Panc1 (cell line): Measurements from ENCODE around the gene TPSG1. TPM values are rescaled to one million over a fixed set of nuclear protein-coding genes. Genes with fewer than 3 reads are reported as not detected.

Source experiments
- ATAC-seq: fragments of 200-7000 bp; cut with Tn5 transposase; 2 replicates; pipeline ENCODE4 v1.9.1; 2020; ENCODE audit warnings: mild to moderate bottlenecking, moderate library complexity
- BruUV-seq: library from RNA; stranded (reverse); fragments of 400-500 nt; replicated peaks from 2 replicates; lab custom pipeline; 2021; lab: Mats Ljungman, UMichigan
- CTCF ChIA-PET: fragments of 300-600 bp; sonication (Branson Sonifier 250); formaldehyde crosslinking; loops from one replicate; lab custom pipeline; 2022; ENCODE audit warnings: antibody characterized with exemption; lab: Charles Lee
- POLR2A ChIA-PET: fragments of 300-600 bp; sonication (Branson Sonifier 250); formaldehyde crosslinking; loops from one replicate; lab custom pipeline; 2022; ENCODE audit warnings: antibody characterized with exemption; lab: Charles Lee
- DNase-seq: peaks from one replicate; pipeline ENCODE4 v3.0.0-alpha.2; 2010; ENCODE audit warnings: low read depth, low spot score
- H3K27ac ChIP-seq: 2 replicates; pipeline ENCODE4 v1.5.1; 2011; ENCODE audit warnings: mild to moderate bottlenecking, low read length, inconsistent platforms
- H3K27me3 ChIP-seq: fragments of 200-500 bp; sonication (Bioruptor generic); 2 replicates; pipeline ENCODE4 v1.6.0; 2014; ENCODE audit warnings: low read length, inconsistent platforms; ENCODE audit not compliant: control insufficient read depth, insufficient read depth
- H3K36me3 ChIP-seq: fragments of 200-500 bp; sonication (Bioruptor generic); 2 replicates; pipeline ENCODE4 v1.5.1; 2014; ENCODE audit warnings: inconsistent platforms, mild to moderate bottlenecking, low read length, moderate library complexity; ENCODE audit not compliant: control insufficient read depth, insufficient read depth
- H3K4me1 ChIP-seq: 2 replicates; pipeline ENCODE4 v1.5.1; 2011; ENCODE audit warnings: inconsistent platforms, mild to moderate bottlenecking, low read length, moderate library complexity; ENCODE audit not compliant: control insufficient read depth, insufficient read depth
- H3K4me3 ChIP-seq, 2 experiments: 2 replicates each; pipeline ENCODE4 v1.5.1; 2011 to 2012; ENCODE audit warnings: low read depth in 2 of 2, low read length in 2 of 2, mild to moderate bottlenecking in 2 of 2, inconsistent platforms in 1 of 2, moderate library complexity in 1 of 2
- H3K9me3 ChIP-seq: fragments of 200-500 bp; sonication (Bioruptor generic); 2 replicates; pipeline ENCODE4 v1.5.1; 2014; ENCODE audit warnings: low read depth, mild to moderate bottlenecking, inconsistent platforms, low read length, moderate library complexity; ENCODE audit not compliant: control insufficient read depth, insufficient read depth
- POLR2AphosphoS5 ChIP-seq: IDR thresholded peaks from 2 replicates; pipeline ENCODE4 v1.6.1; 2012; ENCODE audit warnings: mild to moderate bottlenecking, low read depth, low read length, moderate library complexity
- SIN3A ChIP-seq: IDR thresholded peaks from 2 replicates; pipeline ENCODE4 v1.6.1; 2012; ENCODE audit warnings: low read depth, mild to moderate bottlenecking, low read length, moderate library complexity, borderline replicate concordance; ENCODE audit not compliant: insufficient read depth
- TCF7L2 ChIP-seq: IDR thresholded peaks from 2 replicates; pipeline ENCODE4 v1.6.1; 2011; ENCODE audit warnings: mild to moderate bottlenecking, low read depth, low read length, inconsistent platforms
- in situ Hi-C: cut with HindIII; loops from 2 replicates; pipeline ENCODE4 v1.10.0; 2016; ENCODE audit warnings: low sequenced_read_pairs, low pct_unique_long_range_greater_than_20kb
- intact Hi-C: fragments of 100-400 bp; cut with micrococcal nuclease; formaldehyde crosslinking; loops from one replicate; pipeline ENCODE4 v1.10.0; 2022; ENCODE audit not compliant: unreplicated experiment
- total RNA-seq: library from RNA; stranded (reverse); gene quantifications from one replicate; pipeline ENCODE4 v1.2.1, GENCODE V29; 2021; ENCODE audit not compliant: unreplicated experiment
- TF ChIP-seq, protein P1 (sequence below), 2 experiments: IDR thresholded peaks; 2 replicates each; pipeline ENCODE4 v1.6.1; 2011 to 2012; ENCODE audit warnings: low read depth in 2 of 2, control low read depth in 1 of 2, low read length in 1 of 2, mild to moderate bottlenecking in 1 of 2, moderate library complexity in 1 of 2; ENCODE audit not compliant: insufficient read depth in 1 of 2
- TF ChIP-seq, protein P2 (sequence below): fragments of 450-650 bp; IDR thresholded peaks from 2 replicates; pipeline ENCODE4 v1.5.1; 2017; ENCODE audit warnings: mild to moderate bottlenecking

The TPSG1 gene
- total RNA-seq, 1 experiment from 2014 or later, result 4.6 TPM

DNA sequence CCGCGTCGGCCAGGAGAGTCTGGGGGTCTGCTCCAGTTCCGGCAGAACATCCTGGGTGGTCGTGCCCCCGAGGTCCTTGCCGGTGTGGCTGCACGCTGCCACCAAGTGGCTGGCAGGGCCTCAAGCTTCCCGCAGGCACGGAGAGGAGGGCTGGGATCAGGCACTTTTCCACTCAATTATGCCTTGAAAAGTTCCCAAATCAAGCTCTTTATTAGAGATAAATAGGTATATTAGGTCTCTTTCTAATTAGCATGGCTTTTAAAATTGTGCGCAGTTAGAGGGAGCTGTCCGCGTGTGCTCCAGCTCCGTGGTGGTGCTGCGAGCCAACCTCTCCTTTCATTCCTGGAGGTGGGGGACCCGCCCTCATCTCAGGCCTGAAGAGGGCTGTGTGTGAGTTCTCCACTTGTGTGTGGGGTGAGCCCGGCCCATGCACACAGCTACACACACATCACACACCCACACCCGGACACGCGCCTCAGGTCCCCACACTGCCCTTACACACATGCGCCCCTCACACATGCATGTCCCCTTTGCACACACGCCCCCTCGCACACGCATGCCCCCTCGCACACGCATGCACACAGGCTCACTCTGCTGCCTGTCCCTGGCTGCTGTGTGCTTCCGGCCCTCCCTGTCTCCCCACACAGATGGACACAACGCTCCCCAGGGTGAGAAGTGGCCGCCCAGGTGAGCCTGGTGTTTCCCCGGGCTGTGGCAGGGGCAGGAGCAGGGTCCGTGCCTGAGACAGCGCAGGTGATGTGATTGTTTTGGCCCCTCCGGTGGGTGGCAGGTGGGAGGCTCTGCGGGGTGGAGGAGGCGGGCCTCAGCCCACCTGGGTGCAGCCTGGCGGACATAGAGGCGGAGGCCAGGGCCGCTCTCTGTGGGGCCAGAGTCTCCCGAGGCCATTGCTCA, 43.4 kb downstream of the TPSG1 start:
- Histone ChIP-seq H3K36me3 (no peaks in the 10 kb centered on the region), H3K27ac (peak overlapping the region; percentile 48), H3K4me3 (no peak overlapping the region), H3K9me3 (no peaks in the 10 kb centered on the region), H3K4me1 (peaks cover 38% of the 10 kb centered on the region), H3K27me3 (no peaks in the 10 kb centered on the region)
- no TSS peak for BruUV-seq
- DNase-seq (no peak), ATAC-seq (peak; percentile 53)
- intact Hi-C loops (no loop called here), in situ Hi-C loops (no loop called here)
- TF ChIP-seq, protein P1, sequence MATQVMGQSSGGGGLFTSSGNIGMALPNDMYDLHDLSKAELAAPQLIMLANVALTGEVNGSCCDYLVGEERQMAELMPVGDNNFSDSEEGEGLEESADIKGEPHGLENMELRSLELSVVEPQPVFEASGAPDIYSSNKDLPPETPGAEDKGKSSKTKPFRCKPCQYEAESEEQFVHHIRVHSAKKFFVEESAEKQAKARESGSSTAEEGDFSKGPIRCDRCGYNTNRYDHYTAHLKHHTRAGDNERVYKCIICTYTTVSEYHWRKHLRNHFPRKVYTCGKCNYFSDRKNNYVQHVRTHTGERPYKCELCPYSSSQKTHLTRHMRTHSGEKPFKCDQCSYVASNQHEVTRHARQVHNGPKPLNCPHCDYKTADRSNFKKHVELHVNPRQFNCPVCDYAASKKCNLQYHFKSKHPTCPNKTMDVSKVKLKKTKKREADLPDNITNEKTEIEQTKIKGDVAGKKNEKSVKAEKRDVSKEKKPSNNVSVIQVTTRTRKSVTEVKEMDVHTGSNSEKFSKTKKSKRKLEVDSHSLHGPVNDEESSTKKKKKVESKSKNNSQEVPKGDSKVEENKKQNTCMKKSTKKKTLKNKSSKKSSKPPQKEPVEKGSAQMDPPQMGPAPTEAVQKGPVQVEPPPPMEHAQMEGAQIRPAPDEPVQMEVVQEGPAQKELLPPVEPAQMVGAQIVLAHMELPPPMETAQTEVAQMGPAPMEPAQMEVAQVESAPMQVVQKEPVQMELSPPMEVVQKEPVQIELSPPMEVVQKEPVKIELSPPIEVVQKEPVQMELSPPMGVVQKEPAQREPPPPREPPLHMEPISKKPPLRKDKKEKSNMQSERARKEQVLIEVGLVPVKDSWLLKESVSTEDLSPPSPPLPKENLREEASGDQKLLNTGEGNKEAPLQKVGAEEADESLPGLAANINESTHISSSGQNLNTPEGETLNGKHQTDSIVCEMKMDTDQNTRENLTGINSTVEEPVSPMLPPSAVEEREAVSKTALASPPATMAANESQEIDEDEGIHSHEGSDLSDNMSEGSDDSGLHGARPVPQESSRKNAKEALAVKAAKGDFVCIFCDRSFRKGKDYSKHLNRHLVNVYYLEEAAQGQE (IDR thresholded peaks at IDR 0.05; ENCODE audit: insufficient read depth in 1 of 2, low read depth in 2 of 2, low read length in 1 of 2), result no peak
- TF ChIP-seq, protein P2, sequence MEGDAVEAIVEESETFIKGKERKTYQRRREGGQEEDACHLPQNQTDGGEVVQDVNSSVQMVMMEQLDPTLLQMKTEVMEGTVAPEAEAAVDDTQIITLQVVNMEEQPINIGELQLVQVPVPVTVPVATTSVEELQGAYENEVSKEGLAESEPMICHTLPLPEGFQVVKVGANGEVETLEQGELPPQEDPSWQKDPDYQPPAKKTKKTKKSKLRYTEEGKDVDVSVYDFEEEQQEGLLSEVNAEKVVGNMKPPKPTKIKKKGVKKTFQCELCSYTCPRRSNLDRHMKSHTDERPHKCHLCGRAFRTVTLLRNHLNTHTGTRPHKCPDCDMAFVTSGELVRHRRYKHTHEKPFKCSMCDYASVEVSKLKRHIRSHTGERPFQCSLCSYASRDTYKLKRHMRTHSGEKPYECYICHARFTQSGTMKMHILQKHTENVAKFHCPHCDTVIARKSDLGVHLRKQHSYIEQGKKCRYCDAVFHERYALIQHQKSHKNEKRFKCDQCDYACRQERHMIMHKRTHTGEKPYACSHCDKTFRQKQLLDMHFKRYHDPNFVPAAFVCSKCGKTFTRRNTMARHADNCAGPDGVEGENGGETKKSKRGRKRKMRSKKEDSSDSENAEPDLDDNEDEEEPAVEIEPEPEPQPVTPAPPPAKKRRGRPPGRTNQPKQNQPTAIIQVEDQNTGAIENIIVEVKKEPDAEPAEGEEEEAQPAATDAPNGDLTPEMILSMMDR, result peak; percentile 85
- no peak for TF ChIP-seq SIN3A
- no peak for TF ChIP-seq TCF7L2
- TF ChIP-seq POLR2AphosphoS5, result no peak
- ChIA-PET CTCF (interaction anchor here (1.1 to 1.2 kb wide), 2 partner anchors 10 to 18 kb away, joined by 3 to 4 read pairs; no protein-coding TSS in a partner anchor), POLR2A (interaction anchor here (1.3 kb wide), 1 partner anchor 22 kb away, joined by 3 read pairs; no protein-coding TSS in a partner anchor)

DNA sequence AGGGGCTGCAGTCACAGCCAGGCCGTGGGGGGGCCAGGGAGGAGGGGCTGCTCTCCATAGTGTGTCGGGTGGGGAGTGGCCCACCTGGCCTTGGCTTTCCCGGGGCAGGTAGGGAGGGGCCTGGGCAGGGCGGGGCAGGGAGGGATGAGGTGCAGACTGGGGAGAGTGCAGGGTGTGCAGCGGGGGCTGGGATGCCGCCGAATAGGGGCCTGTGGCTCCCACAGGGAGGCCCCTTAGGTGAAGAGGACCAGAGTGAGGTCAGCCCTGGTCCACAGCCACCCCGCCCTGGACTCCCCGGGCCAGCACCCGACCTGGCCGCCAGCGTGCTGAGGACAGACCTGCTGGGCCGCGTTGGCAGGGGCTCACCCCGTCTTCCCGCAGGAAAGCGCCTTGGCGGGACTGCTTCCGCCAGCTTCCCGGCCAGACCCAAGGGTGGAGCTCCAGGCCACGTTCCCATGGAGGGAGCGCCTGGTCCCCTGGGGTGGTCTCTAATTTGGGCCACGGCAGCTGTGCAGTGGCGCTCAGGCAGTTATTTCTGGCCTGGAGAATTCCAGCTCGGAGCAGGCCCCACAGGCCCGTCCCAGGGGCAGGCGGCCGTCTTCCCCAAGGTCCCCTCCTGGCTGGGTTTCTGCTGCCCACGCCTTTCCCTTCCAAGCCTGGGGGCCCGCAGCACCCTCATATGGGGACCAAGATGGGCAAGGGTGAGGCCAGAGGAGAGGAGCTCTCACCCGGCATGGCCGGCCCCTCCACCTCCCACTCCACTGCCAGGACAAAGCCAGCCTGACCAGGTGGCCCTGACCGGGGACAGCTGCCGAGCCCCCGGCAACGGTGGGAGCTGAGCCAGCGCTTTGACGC, 44.3 kb downstream of the TPSG1 start:
- in situ Hi-C loops (no loop called here), intact Hi-C loops (no loop called here)
- no peak for ATAC-seq
- Histone ChIP-seq H3K27ac (peak overlapping the region; percentile 34; the same call in 1 of the 2 replicates), H3K4me3 (no peak overlapping the region), H3K36me3 (no peaks in the 10 kb centered on the region), H3K9me3 (no peaks in the 10 kb centered on the region), H3K4me1 (peaks cover 47% of the 10 kb centered on the region), H3K27me3 (no peaks in the 10 kb centered on the region)
- ChIA-PET POLR2A (interaction anchor here (1.3 kb wide), 1 partner anchor 21 kb away, joined by 3 read pairs; no protein-coding TSS in a partner anchor), CTCF (interaction anchor here (0.6 to 1.1 kb wide), 2 partner anchors 17 to 449 kb away, joined by 3 read pairs; no protein-coding TSS in a partner anchor)
- BruUV-seq, result no TSS peak
- TF ChIP-seq SIN3A (no peak), POLR2AphosphoS5 (no peak), TCF7L2 (no peak)
- TF ChIP-seq, protein P1 (IDR thresholded peaks at IDR 0.05; ENCODE audit: insufficient read depth in 1 of 2, low read depth in 2 of 2, low read length in 1 of 2), result no peak
- TF ChIP-seq, protein P2, result no peak
- DNase-seq, result no peak
